GM06990 (cell line): ENCODE data around the gene EPOP.

Experiments
- DNase-seq: peaks from one replicate; pipeline ENCODE4 v3.0.0-alpha.2; 2011; ENCODE audit not compliant: insufficient read length; ENCODE audit errors: extremely low read depth
- H3K27me3 ChIP-seq: replicated peaks from 2 replicates; pipeline ENCODE4 v1.6.0; 2011; ENCODE audit warnings: low read length; ENCODE audit not compliant: control insufficient read depth, insufficient read depth
- H3K36me3 ChIP-seq: 2 replicates; pipeline ENCODE4 v1.5.1; 2011; ENCODE audit warnings: low read length; ENCODE audit not compliant: control insufficient read depth, insufficient read depth
- H3K4me3 ChIP-seq: replicated peaks from 2 replicates; pipeline ENCODE4 v1.5.1; 2011; ENCODE audit warnings: low read depth, mild to moderate bottlenecking, control low read depth, low read length
- TF ChIP-seq, protein P1 (sequence below): IDR thresholded peaks from 2 replicates; pipeline ENCODE4 v1.5.1; 2011; ENCODE audit warnings: low read length, control low read depth, mild to moderate bottlenecking, inconsistent platforms; ENCODE audit not compliant: insufficient read depth, poor library complexity, severe bottlenecking

The EPOP gene

DNA sequence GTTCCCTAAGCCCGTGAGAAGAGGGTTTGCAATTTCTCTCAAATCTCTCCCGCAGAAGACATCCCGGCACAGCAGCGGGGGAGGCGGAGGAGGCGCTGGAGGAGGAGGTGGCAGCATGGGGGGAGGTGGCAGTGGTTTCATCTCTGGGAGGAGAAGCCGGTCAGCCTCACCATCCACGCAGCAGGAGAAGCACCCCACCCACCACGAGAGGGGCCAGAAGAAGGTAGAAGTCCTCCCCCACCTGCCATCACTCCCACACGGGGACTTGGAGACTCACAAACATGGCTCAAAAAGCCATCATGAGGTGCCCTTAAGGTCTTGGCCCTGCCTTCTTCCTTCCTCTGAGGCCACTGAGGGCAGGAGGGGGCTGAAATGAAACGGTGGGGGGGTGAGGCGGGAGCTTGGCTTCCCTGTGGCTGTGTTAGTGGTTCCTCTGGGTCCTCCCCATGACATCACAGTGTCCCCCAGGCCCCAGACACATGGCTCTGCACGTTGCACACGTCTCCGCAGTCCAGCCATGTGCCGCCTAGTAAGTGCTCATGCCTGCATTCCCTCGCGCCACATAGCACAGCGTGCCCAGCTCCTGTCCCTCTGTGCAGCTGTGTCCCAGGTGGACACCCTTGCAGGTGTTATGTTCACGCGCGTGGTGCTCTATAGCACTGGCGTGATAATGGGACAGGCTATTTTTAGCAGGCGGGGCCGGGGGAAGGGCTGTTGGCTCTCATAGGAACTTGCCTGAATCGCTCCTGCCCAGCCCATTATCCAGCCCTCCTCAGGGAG, 37.2 kb upstream of the EPOP start:
- TF ChIP-seq, protein P1, sequence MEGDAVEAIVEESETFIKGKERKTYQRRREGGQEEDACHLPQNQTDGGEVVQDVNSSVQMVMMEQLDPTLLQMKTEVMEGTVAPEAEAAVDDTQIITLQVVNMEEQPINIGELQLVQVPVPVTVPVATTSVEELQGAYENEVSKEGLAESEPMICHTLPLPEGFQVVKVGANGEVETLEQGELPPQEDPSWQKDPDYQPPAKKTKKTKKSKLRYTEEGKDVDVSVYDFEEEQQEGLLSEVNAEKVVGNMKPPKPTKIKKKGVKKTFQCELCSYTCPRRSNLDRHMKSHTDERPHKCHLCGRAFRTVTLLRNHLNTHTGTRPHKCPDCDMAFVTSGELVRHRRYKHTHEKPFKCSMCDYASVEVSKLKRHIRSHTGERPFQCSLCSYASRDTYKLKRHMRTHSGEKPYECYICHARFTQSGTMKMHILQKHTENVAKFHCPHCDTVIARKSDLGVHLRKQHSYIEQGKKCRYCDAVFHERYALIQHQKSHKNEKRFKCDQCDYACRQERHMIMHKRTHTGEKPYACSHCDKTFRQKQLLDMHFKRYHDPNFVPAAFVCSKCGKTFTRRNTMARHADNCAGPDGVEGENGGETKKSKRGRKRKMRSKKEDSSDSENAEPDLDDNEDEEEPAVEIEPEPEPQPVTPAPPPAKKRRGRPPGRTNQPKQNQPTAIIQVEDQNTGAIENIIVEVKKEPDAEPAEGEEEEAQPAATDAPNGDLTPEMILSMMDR, result no peak
- Histone ChIP-seq H3K36me3 (peaks cover 52% of the 10 kb centered on the region), H3K4me3 (no peak overlapping the region), H3K27me3 (no peaks in the 10 kb centered on the region)
- no peak for DNase-seq

DNA sequence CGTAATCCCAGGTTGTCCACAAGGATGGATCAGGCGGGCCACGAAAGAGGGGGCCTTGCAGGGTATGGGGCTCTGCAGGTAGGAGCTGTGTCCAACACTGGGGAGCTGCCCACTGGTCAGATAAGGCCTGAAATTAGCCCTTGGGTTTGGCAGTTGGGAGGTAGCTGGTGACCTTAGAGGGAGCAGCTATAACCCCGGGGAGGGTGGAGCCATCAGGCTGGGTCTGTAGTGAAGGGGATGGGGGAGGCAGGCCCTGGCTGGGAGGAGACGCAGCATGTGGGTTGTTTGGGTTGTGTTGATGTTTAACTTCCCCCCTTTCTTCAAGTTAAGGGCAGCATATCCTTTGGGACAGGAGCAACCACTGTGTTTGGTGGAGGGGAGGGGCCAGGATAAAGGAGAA, 36.2 kb upstream of the EPOP start:
- DNase-seq, result no peak
- H3K4me3 ChIP-seq, result no peak overlapping the region
- peaks cover 45% of the 10 kb centered on the region for H3K36me3 ChIP-seq
- no peaks in the 10 kb centered on the region for H3K27me3 ChIP-seq
- TF ChIP-seq, protein P1, result no peak

DNA sequence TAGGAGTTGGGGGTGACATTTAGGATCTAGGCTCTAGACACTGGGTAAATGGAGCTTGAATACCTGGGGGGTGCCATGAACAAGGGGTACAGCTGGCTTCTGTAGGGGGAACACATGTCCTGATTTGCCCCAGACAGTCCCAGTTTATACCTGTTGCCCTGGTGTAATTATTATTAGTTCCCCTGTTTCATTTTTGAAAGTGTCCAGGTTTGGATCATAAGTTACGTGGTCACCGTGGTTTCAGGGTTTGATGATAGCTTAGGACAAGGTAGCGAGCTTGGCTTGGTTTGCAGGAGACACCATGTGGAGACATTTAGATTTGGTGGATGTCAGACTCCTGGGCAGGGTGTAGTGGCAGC, 35.8 kb upstream of the EPOP start:
- DNase-seq, result no peak
- Histone ChIP-seq H3K27me3 (no peaks in the 10 kb centered on the region), H3K4me3 (no peak overlapping the region), H3K36me3 (peaks cover 42% of the 10 kb centered on the region)
- TF ChIP-seq, protein P1, result no peak

DNA sequence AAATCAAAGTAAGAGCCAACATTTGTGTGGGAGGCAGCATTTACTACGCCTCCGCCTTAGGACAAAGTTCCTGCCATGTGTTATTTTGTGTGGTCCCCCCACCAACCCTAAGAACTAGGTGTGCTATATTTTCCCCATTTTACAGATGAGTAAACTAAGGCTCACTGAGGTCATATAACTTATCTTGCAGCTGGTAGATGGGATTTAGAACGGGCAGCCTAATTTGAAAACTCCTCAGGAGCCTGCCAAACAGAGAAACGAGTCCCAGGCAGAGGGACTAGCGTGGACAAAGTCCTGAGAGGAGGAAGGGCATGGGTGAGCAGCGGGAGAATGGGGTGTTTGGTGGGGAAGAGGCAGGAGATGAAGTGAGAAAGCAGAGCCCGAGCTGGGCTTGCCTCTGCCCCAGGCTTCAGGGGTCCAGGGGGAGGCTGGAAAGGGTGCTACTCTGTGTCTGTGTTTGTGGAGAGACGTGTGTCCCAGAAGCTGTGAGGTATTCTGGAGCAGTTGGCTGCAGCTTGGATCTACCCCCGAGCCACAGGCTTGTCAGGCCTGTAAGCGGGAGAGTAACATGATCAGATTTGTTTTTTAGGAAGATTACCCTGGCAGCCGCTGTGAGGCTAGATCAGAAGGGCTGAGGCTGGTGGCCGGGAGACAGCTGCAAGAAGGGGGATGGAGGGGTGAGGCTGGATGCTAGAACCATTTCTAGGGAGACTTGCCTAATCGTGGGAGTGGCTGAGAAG, 35.3 kb upstream of the EPOP start:
- TF ChIP-seq, protein P1, result no peak
- no peak for DNase-seq
- Histone ChIP-seq H3K36me3 (peaks cover 37% of the 10 kb centered on the region), H3K27me3 (no peaks in the 10 kb centered on the region), H3K4me3 (no peak overlapping the region)

DNA sequence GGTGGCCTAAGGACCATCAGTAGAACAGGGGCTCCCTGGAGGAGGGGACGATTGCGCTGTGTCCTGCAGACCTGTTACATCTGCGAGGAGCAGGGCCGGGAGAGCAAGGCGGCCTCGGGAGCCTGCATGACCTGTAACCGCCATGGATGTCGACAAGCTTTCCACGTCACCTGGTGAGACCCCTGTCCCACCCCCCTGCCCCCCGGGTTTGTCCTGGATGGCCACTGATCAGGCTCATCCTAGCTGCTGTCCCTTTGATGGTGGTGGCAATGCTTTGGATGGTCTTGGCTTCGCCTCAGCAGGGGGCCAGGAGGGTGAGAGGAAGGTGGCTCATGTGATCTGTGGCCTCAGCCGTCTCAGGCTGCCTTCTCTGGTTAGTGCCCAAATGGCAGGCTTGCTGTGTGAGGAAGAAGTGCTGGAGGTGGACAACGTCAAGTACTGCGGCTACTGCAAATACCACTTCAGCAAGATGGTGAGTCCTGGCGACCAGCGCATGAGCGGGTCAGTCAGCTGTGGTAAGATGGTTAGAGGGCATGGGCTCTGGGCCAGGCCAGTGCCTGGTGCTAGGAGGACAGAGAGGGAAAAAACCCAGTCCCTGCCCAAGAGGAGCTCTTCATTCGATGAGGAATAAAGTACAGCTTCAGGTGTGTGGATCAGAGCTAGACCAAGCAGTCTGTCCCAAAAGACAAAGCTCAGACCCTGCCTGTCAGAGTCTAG, 34.5 kb upstream of the EPOP start:
- no peak overlapping the region for H3K4me3 ChIP-seq

More for the DNA sequence above, 34.5 kb upstream of the EPOP start:
- TF ChIP-seq, protein P1, result no peak
- DNase-seq, result no peak
- peaks cover 35% of the 10 kb centered on the region for H3K36me3 ChIP-seq
- H3K27me3 ChIP-seq, result no peaks in the 10 kb centered on the region
